HepG2 (cell line): ENCODE measurements around the gene KARS1. TPM values are rescaled to one million over a fixed set of nuclear protein-coding genes. Genes with fewer than 3 reads are reported as not detected.

ENCODE experiments used
- ATF1 ChIP-seq: IDR thresholded peaks from 2 replicates; pipeline ENCODE4 v1.6.1; 2016; ENCODE audit warnings: mild to moderate bottlenecking, control low read depth
- CEBPB ChIP-seq: IDR thresholded peaks from 2 replicates; pipeline ENCODE4 v1.6.1; 2011; ENCODE audit warnings: low read depth, low read length, improper control_type of control experiment, borderline replicate concordance
- DPF2 ChIP-seq: sonication (generic); formaldehyde crosslinking; IDR thresholded peaks from 2 replicates; pipeline ENCODE4 v1.4.0; 2020; ENCODE audit warnings: mild to moderate bottlenecking, low read depth, missing genetic modification reagents, borderline replicate concordance
- MIER2 ChIP-seq: IDR thresholded peaks from 2 replicates; pipeline ENCODE4 v1.6.1; 2016; ENCODE audit warnings: missing biosample characterization, missing genetic modification reagents
- RXRA ChIP-seq: sonication (generic); formaldehyde crosslinking; IDR thresholded peaks from 2 replicates; pipeline ENCODE4 v1.5.1; 2020; ENCODE audit warnings: missing genetic modification reagents
- SP140L ChIP-seq: sonication (generic); formaldehyde crosslinking; IDR thresholded peaks from 2 replicates; pipeline ENCODE4 v1.4.0; 2020; ENCODE audit warnings: missing genetic modification reagents, borderline replicate concordance
- SP2 ChIP-seq: sonication (generic); formaldehyde crosslinking; IDR thresholded peaks from 2 replicates; pipeline ENCODE4 v1.5.1; 2020; ENCODE audit warnings: mild to moderate bottlenecking, missing genetic modification reagents
- SRSF4 ChIP-seq: fragments of 200-400 bp; formaldehyde crosslinking; IDR thresholded peaks from one replicate; pipeline ENCODE4 v1.6.1; 2018; ENCODE audit warnings: mild to moderate bottlenecking, low read depth, low read length, moderate library complexity; ENCODE audit not compliant: poor library complexity, severe bottlenecking
- TBL1XR1 ChIP-seq: fragments of 150-350 bp; IDR thresholded peaks from 2 replicates; pipeline ENCODE4 v1.6.1; 2014; ENCODE audit warnings: borderline replicate concordance, low read length; ENCODE audit not compliant: partially characterized antibody
- TOPORS ChIP-seq: sonication (generic); formaldehyde crosslinking; IDR thresholded peaks from 2 replicates; pipeline ENCODE4 v1.8.0; 2023; ENCODE audit warnings: mild to moderate bottlenecking, missing genetic modification reagents
- ZNF337 ChIP-seq: sonication (generic); formaldehyde crosslinking; IDR thresholded peaks from 2 replicates; pipeline ENCODE4 v1.5.1; 2020; ENCODE audit warnings: missing genetic modification reagents, low read depth, mild to moderate bottlenecking, borderline replicate concordance
- ZNF460 ChIP-seq: sonication (generic); formaldehyde crosslinking; IDR thresholded peaks from 2 replicates; pipeline ENCODE4 v1.5.1; 2020; ENCODE audit warnings: missing genetic modification reagents, mild to moderate bottlenecking, borderline replicate concordance
- polyA plus RNA-seq, 8 experiments: library from polyadenylated mRNA; depleted of rRNA in 3 of 8; stranded (reverse) in 7 of 8; unstranded in 1 of 8; fragments of >200 nt; fragmentation: Illumina TruSeq in 4 of 8; extraction: Trizol in 4 of 8; gene quantifications; 2 replicates each; pipeline versions ENCODE4 v1.2.1 to v1.2.3, GENCODE V29; 2011 to 2016; ENCODE audit warnings: low read depth in 4 of 8, missing spikeins in 1 of 8, mixed read lengths in 1 of 8; ENCODE audit not compliant: insufficient read depth in 1 of 8
- total RNA-seq, 5 experiments: library from RNA; depleted of rRNA; stranded (reverse); fragments of >200 nt; fragmentation: Illumina TruSeq; extraction: Trizol; gene quantifications; 2 replicates each; pipeline ENCODE4 v1.2.3, GENCODE V29; 2016; ENCODE audit warnings: low read depth in 1 of 5
- TF ChIP-seq, protein P1 (sequence below): sonication (generic); formaldehyde crosslinking; IDR thresholded peaks from 2 replicates; pipeline ENCODE4 v1.4.0; 2020; ENCODE audit warnings: missing genetic modification reagents
- TF ChIP-seq, protein P2 (sequence below): sonication (generic); formaldehyde crosslinking; IDR thresholded peaks from 2 replicates; pipeline ENCODE4 v1.4.0; 2020; ENCODE audit warnings: missing genetic modification reagents
- TF ChIP-seq, protein P3 (sequence below): sonication (generic); formaldehyde crosslinking; IDR thresholded peaks from 2 replicates; pipeline ENCODE4 v1.5.1; 2020; ENCODE audit warnings: mild to moderate bottlenecking, missing genetic modification reagents
- TF ChIP-seq, protein P4 (sequence below): sonication (generic); formaldehyde crosslinking; IDR thresholded peaks from 2 replicates; pipeline ENCODE4 v1.4.0; 2020; ENCODE audit warnings: missing genetic modification reagents
- TF ChIP-seq, protein P5 (sequence below): sonication (generic); formaldehyde crosslinking; conservative IDR thresholded peaks from 2 replicates; pipeline ENCODE4 v1.4.0; 2020; ENCODE audit warnings: missing genetic modification reagents

The KARS1 gene
- total and polyA plus RNA-seq, 2 of the 13 experiments (the other 11 are each of a cell fraction or from before 2014, with no cell fraction given): 141 to 276 TPM

DNA sequence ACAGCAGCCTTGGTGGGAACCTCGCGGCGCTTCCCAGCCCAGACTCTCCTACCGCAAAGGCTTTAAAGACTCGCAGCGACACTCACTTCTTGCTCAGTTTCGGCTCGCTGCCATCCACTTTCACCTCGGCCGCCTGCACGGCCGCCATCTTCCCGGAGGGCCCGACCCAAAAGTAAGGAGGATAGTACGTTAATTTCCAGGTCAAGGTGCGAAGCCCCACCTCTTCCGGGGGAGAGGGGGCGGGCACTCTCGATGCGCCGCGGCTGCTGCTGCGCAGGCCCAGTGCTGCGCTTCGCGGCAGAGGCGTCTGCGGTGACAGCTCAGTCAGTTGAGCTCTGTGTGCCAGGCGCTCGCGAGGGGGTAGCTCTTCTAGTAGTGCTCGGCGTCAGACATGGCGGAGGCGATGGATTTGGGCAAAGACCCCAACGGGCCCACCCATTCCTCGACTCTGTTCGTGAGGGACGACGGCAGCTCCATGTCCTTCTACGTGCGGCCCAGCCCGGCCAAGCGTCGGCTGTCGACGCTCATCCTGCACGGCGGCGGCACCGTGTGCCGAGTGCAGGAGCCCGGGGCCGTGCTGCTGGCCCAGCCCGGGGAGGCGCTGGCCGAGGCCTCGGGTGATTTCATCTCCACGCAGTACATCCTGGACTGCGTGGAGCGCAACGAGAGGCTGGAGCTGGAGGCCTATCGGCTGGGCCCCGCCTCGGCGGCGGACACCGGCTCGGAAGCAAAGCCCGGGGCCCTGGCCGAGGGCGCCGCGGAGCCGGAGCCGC is at the start of gene KARS1, which contains the start of gene TERF2IP (continued):
- TF ChIP-seq, protein P1, sequence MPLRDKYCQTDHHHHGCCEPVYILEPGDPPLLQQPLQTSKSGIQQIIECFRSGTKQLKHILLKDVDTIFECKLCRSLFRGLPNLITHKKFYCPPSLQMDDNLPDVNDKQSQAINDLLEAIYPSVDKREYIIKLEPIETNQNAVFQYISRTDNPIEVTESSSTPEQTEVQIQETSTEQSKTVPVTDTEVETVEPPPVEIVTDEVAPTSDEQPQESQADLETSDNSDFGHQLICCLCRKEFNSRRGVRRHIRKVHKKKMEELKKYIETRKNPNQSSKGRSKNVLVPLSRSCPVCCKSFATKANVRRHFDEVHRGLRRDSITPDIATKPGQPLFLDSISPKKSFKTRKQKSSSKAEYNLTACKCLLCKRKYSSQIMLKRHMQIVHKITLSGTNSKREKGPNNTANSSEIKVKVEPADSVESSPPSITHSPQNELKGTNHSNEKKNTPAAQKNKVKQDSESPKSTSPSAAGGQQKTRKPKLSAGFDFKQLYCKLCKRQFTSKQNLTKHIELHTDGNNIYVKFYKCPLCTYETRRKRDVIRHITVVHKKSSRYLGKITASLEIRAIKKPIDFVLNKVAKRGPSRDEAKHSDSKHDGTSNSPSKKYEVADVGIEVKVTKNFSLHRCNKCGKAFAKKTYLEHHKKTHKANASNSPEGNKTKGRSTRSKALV (CRISPR knock-in tag): peak; percentile 84
- TF ChIP-seq SP140L (CRISPR knock-in tag): no peak
- TF ChIP-seq CEBPB: no peak
- 0 out of 2 replicates have a peak, but pooled peaks have one; percentile 32 for TF ChIP-seq TOPORS (CRISPR knock-in tag)
- no peak for TF ChIP-seq ZNF337 (CRISPR knock-in tag)
- no peak for TF ChIP-seq SRSF4
- TF ChIP-seq TBL1XR1: peak; percentile 92
- peak; percentile 78 for TF ChIP-seq SP2
- TF ChIP-seq, protein P2, sequence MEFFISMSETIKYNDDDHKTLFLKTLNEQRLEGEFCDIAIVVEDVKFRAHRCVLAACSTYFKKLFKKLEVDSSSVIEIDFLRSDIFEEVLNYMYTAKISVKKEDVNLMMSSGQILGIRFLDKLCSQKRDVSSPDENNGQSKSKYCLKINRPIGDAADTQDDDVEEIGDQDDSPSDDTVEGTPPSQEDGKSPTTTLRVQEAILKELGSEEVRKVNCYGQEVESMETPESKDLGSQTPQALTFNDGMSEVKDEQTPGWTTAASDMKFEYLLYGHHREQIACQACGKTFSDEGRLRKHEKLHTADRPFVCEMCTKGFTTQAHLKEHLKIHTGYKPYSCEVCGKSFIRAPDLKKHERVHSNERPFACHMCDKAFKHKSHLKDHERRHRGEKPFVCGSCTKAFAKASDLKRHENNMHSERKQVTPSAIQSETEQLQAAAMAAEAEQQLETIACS (CRISPR knock-in tag): no peak
- TF ChIP-seq MIER2: no peak
- TF ChIP-seq, protein P3, sequence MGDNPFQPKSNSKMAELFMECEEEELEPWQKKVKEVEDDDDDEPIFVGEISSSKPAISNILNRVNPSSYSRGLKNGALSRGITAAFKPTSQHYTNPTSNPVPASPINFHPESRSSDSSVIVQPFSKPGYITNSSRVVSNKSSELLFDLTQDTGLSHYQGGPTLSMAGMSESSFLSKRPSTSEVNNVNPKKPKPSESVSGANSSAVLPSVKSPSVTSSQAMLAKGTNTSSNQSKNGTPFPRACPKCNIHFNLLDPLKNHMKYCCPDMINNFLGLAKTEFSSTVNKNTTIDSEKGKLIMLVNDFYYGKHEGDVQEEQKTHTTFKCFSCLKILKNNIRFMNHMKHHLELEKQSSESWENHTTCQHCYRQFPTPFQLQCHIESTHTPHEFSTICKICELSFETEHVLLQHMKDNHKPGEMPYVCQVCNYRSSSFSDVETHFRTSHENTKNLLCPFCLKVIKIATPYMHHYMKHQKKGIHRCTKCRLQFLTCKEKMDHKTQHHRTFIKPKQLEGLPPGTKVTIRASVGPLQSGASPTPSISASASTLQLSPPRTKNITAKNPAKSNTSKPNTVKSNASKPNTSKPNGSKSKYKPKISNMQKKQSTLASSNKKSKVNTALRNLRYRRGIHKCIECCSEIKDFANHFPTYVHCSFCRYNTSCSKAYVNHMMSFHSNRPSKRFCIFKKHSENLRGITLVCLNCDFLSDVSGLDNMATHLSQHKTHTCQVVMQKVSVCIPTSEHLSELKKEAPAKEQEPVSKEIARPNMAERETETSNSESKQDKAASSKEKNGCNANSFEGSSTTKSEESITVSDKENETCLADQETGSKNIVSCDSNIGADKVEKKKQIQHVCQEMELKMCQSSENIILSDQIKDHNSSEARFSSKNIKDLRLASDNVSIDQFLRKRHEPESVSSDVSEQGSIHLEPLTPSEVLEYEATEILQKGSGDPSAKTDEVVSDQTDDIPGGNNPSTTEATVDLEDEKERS: peak; percentile 27
- no peak for TF ChIP-seq ZNF460 (CRISPR knock-in tag)
- TF ChIP-seq ATF1: no peak
- TF ChIP-seq, protein P4, sequence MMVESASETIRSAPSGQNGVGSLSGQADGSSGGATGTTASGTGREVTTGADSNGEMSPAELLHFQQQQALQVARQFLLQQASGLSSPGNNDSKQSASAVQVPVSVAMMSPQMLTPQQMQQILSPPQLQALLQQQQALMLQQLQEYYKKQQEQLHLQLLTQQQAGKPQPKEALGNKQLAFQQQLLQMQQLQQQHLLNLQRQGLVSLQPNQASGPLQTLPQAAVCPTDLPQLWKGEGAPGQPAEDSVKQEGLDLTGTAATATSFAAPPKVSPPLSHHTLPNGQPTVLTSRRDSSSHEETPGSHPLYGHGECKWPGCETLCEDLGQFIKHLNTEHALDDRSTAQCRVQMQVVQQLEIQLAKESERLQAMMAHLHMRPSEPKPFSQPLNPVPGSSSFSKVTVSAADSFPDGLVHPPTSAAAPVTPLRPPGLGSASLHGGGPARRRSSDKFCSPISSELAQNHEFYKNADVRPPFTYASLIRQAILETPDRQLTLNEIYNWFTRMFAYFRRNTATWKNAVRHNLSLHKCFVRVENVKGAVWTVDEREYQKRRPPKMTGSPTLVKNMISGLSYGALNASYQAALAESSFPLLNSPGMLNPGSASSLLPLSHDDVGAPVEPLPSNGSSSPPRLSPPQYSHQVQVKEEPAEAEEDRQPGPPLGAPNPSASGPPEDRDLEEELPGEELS (CRISPR knock-in tag): peak; percentile 34
- TF ChIP-seq, protein P5, sequence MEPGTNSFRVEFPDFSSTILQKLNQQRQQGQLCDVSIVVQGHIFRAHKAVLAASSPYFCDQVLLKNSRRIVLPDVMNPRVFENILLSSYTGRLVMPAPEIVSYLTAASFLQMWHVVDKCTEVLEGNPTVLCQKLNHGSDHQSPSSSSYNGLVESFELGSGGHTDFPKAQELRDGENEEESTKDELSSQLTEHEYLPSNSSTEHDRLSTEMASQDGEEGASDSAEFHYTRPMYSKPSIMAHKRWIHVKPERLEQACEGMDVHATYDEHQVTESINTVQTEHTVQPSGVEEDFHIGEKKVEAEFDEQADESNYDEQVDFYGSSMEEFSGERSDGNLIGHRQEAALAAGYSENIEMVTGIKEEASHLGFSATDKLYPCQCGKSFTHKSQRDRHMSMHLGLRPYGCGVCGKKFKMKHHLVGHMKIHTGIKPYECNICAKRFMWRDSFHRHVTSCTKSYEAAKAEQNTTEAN: peak; percentile 75
- TF ChIP-seq DPF2 (CRISPR knock-in tag): no peak
- peak; percentile 71 for TF ChIP-seq RXRA (CRISPR knock-in tag)
